ENCODE data around the gene SPAG16.

DNA sequence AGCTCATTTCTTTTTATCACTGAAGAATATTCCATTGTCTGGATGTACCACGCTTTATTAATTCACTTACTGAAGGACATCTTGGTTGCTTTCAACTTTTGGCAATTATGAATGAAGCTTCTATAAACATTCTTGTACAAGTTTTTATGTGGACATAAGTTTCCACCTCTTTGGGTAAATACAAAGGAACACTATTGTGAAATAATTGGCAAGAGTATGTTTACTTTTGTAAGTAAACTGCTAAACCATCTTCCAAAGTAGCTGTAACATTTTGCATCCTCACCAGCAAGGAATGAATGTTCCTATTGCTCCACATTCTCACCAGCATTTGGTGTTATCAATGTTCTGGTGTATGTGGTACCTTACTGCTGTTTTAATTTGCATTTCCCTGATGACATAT, 1110.8 kb downstream of the SPAG16 start:
- TF ChIP-seq, protein P1, sequence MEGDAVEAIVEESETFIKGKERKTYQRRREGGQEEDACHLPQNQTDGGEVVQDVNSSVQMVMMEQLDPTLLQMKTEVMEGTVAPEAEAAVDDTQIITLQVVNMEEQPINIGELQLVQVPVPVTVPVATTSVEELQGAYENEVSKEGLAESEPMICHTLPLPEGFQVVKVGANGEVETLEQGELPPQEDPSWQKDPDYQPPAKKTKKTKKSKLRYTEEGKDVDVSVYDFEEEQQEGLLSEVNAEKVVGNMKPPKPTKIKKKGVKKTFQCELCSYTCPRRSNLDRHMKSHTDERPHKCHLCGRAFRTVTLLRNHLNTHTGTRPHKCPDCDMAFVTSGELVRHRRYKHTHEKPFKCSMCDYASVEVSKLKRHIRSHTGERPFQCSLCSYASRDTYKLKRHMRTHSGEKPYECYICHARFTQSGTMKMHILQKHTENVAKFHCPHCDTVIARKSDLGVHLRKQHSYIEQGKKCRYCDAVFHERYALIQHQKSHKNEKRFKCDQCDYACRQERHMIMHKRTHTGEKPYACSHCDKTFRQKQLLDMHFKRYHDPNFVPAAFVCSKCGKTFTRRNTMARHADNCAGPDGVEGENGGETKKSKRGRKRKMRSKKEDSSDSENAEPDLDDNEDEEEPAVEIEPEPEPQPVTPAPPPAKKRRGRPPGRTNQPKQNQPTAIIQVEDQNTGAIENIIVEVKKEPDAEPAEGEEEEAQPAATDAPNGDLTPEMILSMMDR (IDR thresholded peaks at IDR 0.05): no peak
- TF ChIP-seq EZH2 (IDR thresholded peaks at IDR 0.05; ENCODE audit: borderline replicate concordance, insufficient read depth, low read depth, low read length, poor library complexity, severe bottlenecking): no peak

All from B cell (primary cell).